Muscle of leg (tissue), 11 donors: Measurements from ENCODE around the gene SCFD1. TPM values are rescaled to one million over a fixed set of nuclear protein-coding genes. Genes with fewer than 3 reads are reported as not detected.
"Not testable (repeated sequence)": the region's sequence is repeated elsewhere in the genome, so short reads cannot be mapped to it uniquely, and the experiment has no call there.

Experiments
- DNase-seq: peaks from one replicate; pipeline ENCODE4 v3.0.0; 2013
- H3K27ac ChIP-seq: one replicate; pipeline ENCODE4 v1.5.1; 2013; ENCODE audit warnings: mild to moderate bottlenecking, low read length, control low read depth
- H3K27me3 ChIP-seq: one replicate; pipeline ENCODE4 v1.6.1; 2013; ENCODE audit warnings: low read length; ENCODE audit not compliant: control insufficient read depth, insufficient read depth
- H3K36me3 ChIP-seq: one replicate; pipeline ENCODE4 v1.6.1; 2013; ENCODE audit warnings: low read length; ENCODE audit not compliant: control insufficient read depth, insufficient read depth
- H3K4me1 ChIP-seq: one replicate; pipeline ENCODE4 v1.6.1; 2013; ENCODE audit warnings: low read length; ENCODE audit not compliant: control insufficient read depth, insufficient read depth
- H3K4me3 ChIP-seq: one replicate; pipeline ENCODE4 v1.5.1; 2013; ENCODE audit warnings: low read length, control low read depth
- H3K9me3 ChIP-seq: replicated peaks from 2 replicates; pipeline ENCODE4 v1.6.1; 2013; ENCODE audit warnings: low read depth, low read length; ENCODE audit not compliant: control insufficient read depth
- WGBS: methylation state at CpG from one replicate; pipeline ENCODE4 v1.1.5; 2013; ENCODE audit warnings: missing lambda C conversion rate; ENCODE audit not compliant: insufficient coverage; 5-methylcytosine and 5-hydroxymethylcytosine counted together
- polyA plus RNA-seq, 8 donors: library from polyadenylated mRNA; unstranded; fragments of 120-200 nt; gene quantifications; one replicate each; pipeline versions ENCODE4 v1.2.1 to v1.2.3, GENCODE V29; 2013; ENCODE audit warnings: inconsistent platforms in 1 of 8, low replicate concordance in 1 of 8; ENCODE audit not compliant: insufficient read length in 8 of 8, insufficient read depth in 1 of 8
- total RNA-seq: library from RNA; stranded (reverse); fragments of 120-200 nt; gene quantifications from one replicate; pipeline ENCODE4 v1.2.4, GENCODE V29; 2013

The SCFD1 gene
- total and polyA plus RNA-seq, 9 donors: 52.4 to 91.1 (median 63.6) TPM

GRCh38 chr14:30607156-30607780, 14.9 kb upstream of the SCFD1 start:
- no peaks in the 10 kb centered on the region for H3K27me3 ChIP-seq

GRCh38 chr14:30608533-30609006, 13.5 kb upstream of the SCFD1 start:
- peaks cover 3% of the 10 kb centered on the region for H3K4me1 ChIP-seq
- H3K27ac ChIP-seq: no peak overlapping the region
- peak; percentile 11 for DNase-seq
- WGBS: 100% methylated on average over 1 of the region's 5 CpGs
- no peak overlapping the region for H3K4me3 ChIP-seq
- H3K27me3 ChIP-seq: no peaks in the 10 kb centered on the region
- no peaks in the 10 kb centered on the region for H3K9me3 ChIP-seq
- H3K36me3 ChIP-seq: peaks cover 8% of the 10 kb centered on the region

More at GRCh38 chr14:30607156-30607780, 14.9 kb upstream of the SCFD1 start:
- H3K36me3 ChIP-seq: peaks cover 18% of the 10 kb centered on the region
- H3K9me3 ChIP-seq: no peaks in the 10 kb centered on the region
- no peak for DNase-seq
- H3K4me3 ChIP-seq: no peak overlapping the region
- H3K27ac ChIP-seq: no peak overlapping the region
- peaks cover 3% of the 10 kb centered on the region for H3K4me1 ChIP-seq
- WGBS: no CpG with 5 or more reads among the region's 1 CpG

- peak; percentile 79 for DNase-seq
- no peaks in the 10 kb centered on the region for H3K27me3 ChIP-seq
- no peak overlapping the region for H3K27ac ChIP-seq
- H3K4me1 ChIP-seq: peaks cover 3% of the 10 kb centered on the region
- H3K36me3 ChIP-seq: peaks cover 7% of the 10 kb centered on the region
- H3K4me3 ChIP-seq: no peak overlapping the region
- 50% methylated on average over 1 of the region's 6 CpGs for WGBS
- H3K9me3 ChIP-seq: no peaks in the 10 kb centered on the region
Measured at GRCh38 chr14:30610787-30611343, 11.3 kb upstream of the SCFD1 start.

- Histone ChIP-seq H3K4me1 (peaks cover 3% of the 10 kb centered on the region), H3K4me3 (no peak overlapping the region), H3K9me3 (no peaks in the 10 kb centered on the region), H3K27ac (no peak overlapping the region), H3K36me3 (peaks cover 3% of the 10 kb centered on the region), H3K27me3 (no peaks in the 10 kb centered on the region)
- DNase-seq: no peak
- 85% methylated on average over 2 of the region's 2 CpGs for WGBS
Measured at GRCh38 chr14:30614155-30614554, 8.0 kb upstream of the SCFD1 start.

- H3K36me3 ChIP-seq: no peaks in the 10 kb centered on the region
- peak; percentile 6 for DNase-seq
- no peak overlapping the region for H3K27ac ChIP-seq
- H3K4me3 ChIP-seq: no peak overlapping the region
- no peaks in the 10 kb centered on the region for H3K9me3 ChIP-seq
- WGBS: no CpG with 5 or more reads among the region's 1 CpG
- no peaks in the 10 kb centered on the region for H3K27me3 ChIP-seq
- H3K4me1 ChIP-seq: no peaks in the 10 kb centered on the region
Measured at GRCh38 chr14:30620178-30620577, 1.9 kb upstream of the SCFD1 start.

GRCh38 chr14:30621354-30621939, 672 bp upstream of the SCFD1 start:
- H3K27ac ChIP-seq: peak overlapping the region; percentile 96
- 4% methylated on average over 9 of the region's 17 CpGs for WGBS
- no peaks in the 10 kb centered on the region for H3K27me3 ChIP-seq
- peaks cover 2% of the 10 kb centered on the region for H3K36me3 ChIP-seq
- H3K4me1 ChIP-seq: peaks cover 5% of the 10 kb centered on the region
- H3K9me3 ChIP-seq: no peaks in the 10 kb centered on the region
- H3K4me3 ChIP-seq: peak overlapping the region; percentile 90
- DNase-seq: peak; percentile 53

- Histone ChIP-seq H3K4me1 (peaks cover 5% of the 10 kb centered on the region), H3K4me3 (peak overlapping the region; percentile 90), H3K27me3 (no peaks in the 10 kb centered on the region), H3K36me3 (peaks cover 2% of the 10 kb centered on the region), H3K9me3 (no peaks in the 10 kb centered on the region), H3K27ac (no peak overlapping the region)
- DNase-seq: no peak
- no CpG with 5 or more reads among the region's 7 CpGs for WGBS
Measured at GRCh38 chr14:30623412-30624131, 1.5 kb downstream of the SCFD1 start.

GRCh38 chr14:30624132-30624423, 2.0 kb downstream of the SCFD1 start:
- peaks cover 2% of the 10 kb centered on the region for H3K36me3 ChIP-seq
- H3K4me1 ChIP-seq: peaks cover 5% of the 10 kb centered on the region
- no peak overlapping the region for H3K27ac ChIP-seq
- H3K4me3 ChIP-seq: no peak overlapping the region
- no peaks in the 10 kb centered on the region for H3K9me3 ChIP-seq
- DNase-seq: no peak
- no peaks in the 10 kb centered on the region for H3K27me3 ChIP-seq
- WGBS: 100% methylated on average over 1 of the region's 5 CpGs

- no peak overlapping the region for H3K4me3 ChIP-seq
- no peak overlapping the region for H3K27ac ChIP-seq
- peaks cover 5% of the 10 kb centered on the region for H3K4me1 ChIP-seq
- H3K36me3 ChIP-seq: peaks cover 2% of the 10 kb centered on the region
- DNase-seq: no peak
- H3K9me3 ChIP-seq: no peaks in the 10 kb centered on the region
- 100% methylated on average over 1 of the region's 3 CpGs for WGBS
- no peaks in the 10 kb centered on the region for H3K27me3 ChIP-seq
Measured at GRCh38 chr14:30625533-30625932, 3.4 kb downstream of the SCFD1 start.

- DNase-seq, H3K27ac ChIP-seq, H3K9me3 ChIP-seq, H3K4me1 ChIP-seq, H3K4me3 ChIP-seq, H3K27me3 ChIP-seq: not testable (repeated sequence)
- no CpG with 5 or more reads among the region's 8 CpGs for WGBS
- H3K36me3 ChIP-seq: peaks cover 11% of the 10 kb centered on the region
Measured at GRCh38 chr14:30629432-30629831, 7.3 kb downstream of the SCFD1 start.
